22Rv1 (cell line): ENCODE results near the gene SLC2A13.
"Not testable (repeated sequence)": the region's sequence is repeated elsewhere in the genome, so short reads cannot be mapped to it uniquely, and the experiment has no call there.

Experiments
- H3K27ac ChIP-seq: fragments of 450-650 bp; 2 replicates; pipeline ENCODE4 v1.5.1; 2017
- CTCF ChIP-seq: fragments of 450-650 bp; IDR thresholded peaks from 2 replicates; pipeline ENCODE4 v1.5.1; 2017; ENCODE audit warnings: mild to moderate bottlenecking
- ZFX ChIP-seq: fragments of 450-650 bp; IDR thresholded peaks from 2 replicates; pipeline ENCODE4 v1.6.1; 2017; ENCODE audit warnings: antibody characterized with exemption, borderline replicate concordance

Gene SLC2A13

DNA sequence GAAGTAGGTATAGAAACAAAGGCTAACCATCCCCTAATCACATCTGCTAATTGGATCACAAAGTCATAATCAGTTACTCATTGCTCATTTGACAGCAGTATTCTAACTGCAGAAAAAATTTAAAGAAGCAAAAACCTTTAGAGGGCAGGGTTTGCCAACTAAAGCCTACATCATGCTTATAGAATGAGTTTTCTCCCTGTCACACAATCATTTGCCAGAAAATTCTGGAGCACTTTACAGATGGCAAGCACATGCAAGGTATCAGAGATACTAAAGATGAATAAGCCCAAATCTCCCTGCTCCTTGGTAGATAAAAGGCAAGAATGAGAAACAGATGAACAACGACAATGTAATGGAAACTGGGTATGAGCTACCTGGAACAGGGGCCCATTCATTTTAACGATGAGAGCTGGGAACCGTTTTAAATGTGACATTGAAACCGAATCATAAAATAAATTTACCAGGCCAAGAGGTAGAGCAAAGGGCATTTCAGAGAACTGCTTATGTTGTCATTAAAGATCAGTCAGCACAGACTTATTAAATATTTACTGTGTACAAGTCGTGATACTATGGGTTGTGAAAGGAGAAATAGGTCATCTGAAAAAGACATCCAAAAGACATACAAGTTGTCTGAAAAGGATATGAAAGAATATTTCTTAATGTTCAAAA, 274.9 kb downstream of the SLC2A13 start:
- no peak overlapping the region for H3K27ac ChIP-seq
- TF ChIP-seq ZFX (no peak), CTCF (no peak)

DNA sequence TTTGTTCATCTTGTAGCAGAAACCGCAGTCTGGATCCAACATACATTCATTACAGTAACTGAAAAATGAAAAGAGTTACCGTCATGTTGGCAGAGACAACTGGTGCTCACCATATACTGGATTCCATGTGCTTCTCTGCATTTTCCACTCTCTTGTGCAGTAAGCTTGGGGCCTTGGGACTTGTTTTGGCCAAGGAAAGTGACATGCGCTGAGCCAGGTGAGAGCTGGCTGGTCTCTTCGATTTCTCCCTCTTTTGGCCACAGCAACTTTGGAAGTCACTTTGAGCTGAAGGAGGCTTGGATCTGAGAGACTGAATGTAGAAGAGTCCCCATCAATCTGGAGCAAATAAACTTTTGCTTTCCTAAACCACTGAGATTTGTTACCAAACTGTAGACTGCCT, 275.7 kb downstream of the SLC2A13 start:
- TF ChIP-seq CTCF (no peak), ZFX (no peak)
- H3K27ac ChIP-seq = no peak overlapping the region

GRCh38 chr12:39824505-39825212, 281.2 kb downstream of the SLC2A13 start:
- TF ChIP-seq CTCF = no peak
- no peak for TF ChIP-seq ZFX
- H3K27ac ChIP-seq = no peak overlapping the region

- no peak overlapping the region for H3K27ac ChIP-seq
- TF ChIP-seq CTCF (no peak), ZFX (no peak)
These were observed 289.2 kb downstream of the SLC2A13 start for GRCh38 chr12:39816671-39817185.

GRCh38 chr12:39815746-39816145, 290.1 kb downstream of the SLC2A13 start:
- no peak overlapping the region for H3K27ac ChIP-seq
- TF ChIP-seq ZFX (no peak), CTCF (no peak)

DNA sequence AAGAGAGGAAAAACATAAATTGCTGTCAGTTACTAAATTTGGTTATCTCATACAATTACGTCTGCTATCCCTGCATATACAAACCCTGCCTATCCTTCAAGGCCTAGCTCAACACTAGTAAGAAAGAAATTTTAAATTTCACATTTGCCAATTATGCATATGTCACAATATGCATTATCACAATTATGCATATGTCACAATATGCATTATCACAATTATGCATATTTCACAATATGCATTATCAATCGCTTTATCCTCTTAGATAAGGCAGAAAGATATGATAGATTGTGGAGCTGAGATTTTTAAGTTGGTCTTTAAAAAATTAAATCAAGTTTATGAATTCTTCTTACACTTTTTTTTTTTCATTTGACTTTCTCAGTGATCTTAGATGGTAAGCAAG, 291.3 kb downstream of the SLC2A13 start:
- no peak overlapping the region for H3K27ac ChIP-seq
- TF ChIP-seq CTCF (no peak), ZFX (no peak)

DNA sequence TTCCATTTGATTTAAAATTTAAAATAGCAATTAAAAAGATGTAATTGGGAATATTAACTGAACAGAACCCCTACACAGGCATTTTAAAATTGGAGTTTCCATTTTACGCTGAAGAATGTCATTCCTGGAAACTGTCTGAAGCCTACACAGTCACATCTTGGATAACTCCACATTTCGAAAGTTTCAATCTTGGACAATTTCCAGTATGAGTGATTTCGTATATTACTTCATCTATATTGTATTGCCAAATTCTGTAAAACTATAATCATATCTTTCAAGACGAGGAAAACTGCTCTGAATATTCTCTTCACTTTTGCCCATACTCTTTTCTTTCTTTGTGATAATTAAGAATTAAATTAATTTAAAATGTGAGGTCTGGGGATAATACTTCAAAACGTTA, 292.1 kb downstream of the SLC2A13 start:
- no peak overlapping the region for H3K27ac ChIP-seq
- TF ChIP-seq CTCF (no peak), ZFX (no peak)

DNA sequence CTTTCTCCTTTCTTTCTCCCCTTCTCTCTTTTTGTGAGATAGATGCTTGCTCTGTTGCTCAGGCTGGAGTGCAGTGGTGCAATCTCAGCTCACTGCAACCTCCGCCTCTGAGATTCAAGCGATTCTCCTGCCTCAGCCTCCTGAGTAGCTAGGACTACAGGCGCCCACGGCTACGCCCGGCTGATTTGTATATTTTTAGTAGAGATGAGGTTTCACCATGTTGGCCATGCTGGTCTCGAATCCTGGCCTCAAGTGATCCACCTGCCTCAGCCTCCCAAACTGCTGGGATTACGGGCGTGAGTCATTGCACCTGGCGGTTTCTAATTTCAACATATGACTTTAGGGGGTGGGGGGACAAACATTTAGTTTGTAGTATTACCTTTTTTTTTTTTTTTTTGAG, 293.4 kb downstream of the SLC2A13 start:
- H3K27ac ChIP-seq = not testable (repeated sequence)
